ENCODE results near the gene MUC20.

Gene MUC20

DNA sequence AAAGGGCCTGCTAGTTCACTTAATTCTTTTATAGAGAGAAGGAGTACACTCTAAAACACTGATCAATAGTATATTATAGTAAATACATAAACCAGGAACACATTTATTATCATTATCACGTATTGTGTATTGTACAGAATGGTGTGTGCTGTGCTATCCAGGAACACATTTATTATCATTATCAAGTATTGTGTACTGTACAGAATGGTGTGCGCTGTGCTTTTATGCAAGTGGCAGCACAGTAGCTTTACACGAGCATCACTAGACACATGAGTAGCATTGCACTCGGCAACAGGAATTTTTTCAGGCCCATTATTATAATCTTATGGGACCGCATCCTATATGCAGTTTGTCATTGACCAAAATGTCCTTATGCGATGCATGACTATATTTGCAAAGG lies 20.9 kb upstream of the MUC20 start:
- Histone ChIP-seq H4K91ac (ENCODE audit: low read depth, low read length) (no peak overlapping the region), H3K9ac (ENCODE audit: low read length) (no peak overlapping the region), H2AK5ac (ENCODE audit: low read length) (no peak overlapping the region), H3K4ac (ENCODE audit: low read depth, low read length) (no peak overlapping the region), H3K27ac (ENCODE audit: low read depth, low read length) (no peak overlapping the region), H2BK120ac (ENCODE audit: insufficient read depth, low read length, poor library complexity) (no peak overlapping the region), H3K36me3 (ENCODE audit: control insufficient read depth in 1 of 2, insufficient read depth in 2 of 2, low read length in 2 of 2) (peaks cover 6 to 7% of the 10 kb centered on the region in 2 experiments), H3K18ac (ENCODE audit: low read length) (no peak overlapping the region), H4K8ac (ENCODE audit: low read depth, low read length) (no peak overlapping the region), H3K23ac (ENCODE audit: low read length) (no peak overlapping the region), H3K4me1 (ENCODE audit: control insufficient read depth in 1 of 2, insufficient read depth in 2 of 2, low read length in 2 of 2) (peaks cover 9 to 11% of the 10 kb centered on the region in 2 experiments), H2BK12ac (ENCODE audit: low read length) (no peak overlapping the region), H4K12ac (ENCODE audit: low read depth, low read length) (no peak overlapping the region), H2BK5ac (ENCODE audit: low read depth, low read length, poor library complexity) (no peak overlapping the region), H3K9me3 (ENCODE audit: insufficient read depth, low read depth, low read length) (no peaks in the 10 kb centered on the region), H3K4me3 (ENCODE audit: low read depth, low read length) (no peak overlapping the region), H2AFZ (ENCODE audit: insufficient read depth, low read length, poor library complexity) (no peak overlapping the region), H3K79me1 (ENCODE audit: low read length) (no peaks in the 10 kb centered on the region), H3K27me3 (ENCODE audit: insufficient read depth, low read length) (no peaks in the 10 kb centered on the region), H3K4me2 (ENCODE audit: low read length) (no peak overlapping the region), H3K79me2 (ENCODE audit: control insufficient read depth, insufficient read depth, low read length, poor library complexity) (no peaks in the 10 kb centered on the region), H3K14ac (ENCODE audit: low read length) (no peak overlapping the region)
- no peak for DNase-seq
- WGBS (ENCODE audit: extremely low coverage, insufficient coverage, insufficient read length) = no CpG with 5 or more reads among the region's 6 CpGs

DNA sequence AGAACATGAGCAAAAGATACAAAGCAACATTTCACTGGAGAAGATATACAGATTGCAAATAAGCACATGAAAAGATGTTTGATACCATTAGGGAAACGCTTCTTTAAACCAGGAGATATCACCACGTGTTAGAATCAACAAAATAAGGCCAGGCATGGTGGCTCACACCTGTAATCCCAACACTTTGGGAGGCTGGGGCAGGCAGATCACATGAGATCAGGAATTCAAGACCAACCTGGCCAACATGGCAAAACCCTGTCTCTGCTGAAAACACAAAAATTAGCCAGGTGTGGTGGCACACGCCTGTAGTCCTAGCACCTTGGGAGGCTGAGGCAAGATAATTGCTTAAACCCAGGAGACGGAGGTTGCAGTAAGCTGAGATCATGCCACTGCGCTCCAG lies 20.5 kb upstream of the MUC20 start:
- Histone ChIP-seq H3K4me1 (ENCODE audit: control insufficient read depth in 1 of 2, insufficient read depth in 2 of 2, low read length in 2 of 2) (peaks cover 9 to 11% of the 10 kb centered on the region in 2 experiments), H4K8ac (ENCODE audit: low read depth, low read length) (no peak overlapping the region), H2BK120ac (ENCODE audit: insufficient read depth, low read length, poor library complexity) (no peak overlapping the region), H4K12ac (ENCODE audit: low read depth, low read length) (no peak overlapping the region), H3K4me2 (ENCODE audit: low read length) (no peak overlapping the region), H2AK5ac (ENCODE audit: low read length) (no peak overlapping the region), H3K4ac (ENCODE audit: low read depth, low read length) (no peak overlapping the region), H3K27me3 (ENCODE audit: insufficient read depth, low read length) (no peaks in the 10 kb centered on the region), H4K91ac (ENCODE audit: low read depth, low read length) (no peak overlapping the region), H3K9me3 (ENCODE audit: insufficient read depth, low read depth, low read length) (no peaks in the 10 kb centered on the region), H3K27ac (ENCODE audit: low read depth, low read length) (no peak overlapping the region), H3K79me2 (ENCODE audit: control insufficient read depth, insufficient read depth, low read length, poor library complexity) (no peaks in the 10 kb centered on the region), H3K23ac (ENCODE audit: low read length) (no peak overlapping the region), H2BK12ac (ENCODE audit: low read length) (no peak overlapping the region), H3K9ac (ENCODE audit: low read length) (no peak overlapping the region), H2BK5ac (ENCODE audit: low read depth, low read length, poor library complexity) (no peak overlapping the region), H3K36me3 (ENCODE audit: control insufficient read depth in 1 of 2, insufficient read depth in 2 of 2, low read length in 2 of 2) (peaks cover 6 to 7% of the 10 kb centered on the region in 2 experiments), H3K79me1 (ENCODE audit: low read length) (no peaks in the 10 kb centered on the region), H3K4me3 (ENCODE audit: low read depth, low read length) (no peak overlapping the region), H3K14ac (ENCODE audit: low read length) (no peak overlapping the region), H3K18ac (ENCODE audit: low read length) (no peak overlapping the region), H2AFZ (ENCODE audit: insufficient read depth, low read length, poor library complexity) (no peak overlapping the region)
- WGBS (ENCODE audit: extremely low coverage, insufficient coverage, insufficient read length) = no CpG with 5 or more reads among the region's 5 CpGs
- no peak for DNase-seq

DNA sequence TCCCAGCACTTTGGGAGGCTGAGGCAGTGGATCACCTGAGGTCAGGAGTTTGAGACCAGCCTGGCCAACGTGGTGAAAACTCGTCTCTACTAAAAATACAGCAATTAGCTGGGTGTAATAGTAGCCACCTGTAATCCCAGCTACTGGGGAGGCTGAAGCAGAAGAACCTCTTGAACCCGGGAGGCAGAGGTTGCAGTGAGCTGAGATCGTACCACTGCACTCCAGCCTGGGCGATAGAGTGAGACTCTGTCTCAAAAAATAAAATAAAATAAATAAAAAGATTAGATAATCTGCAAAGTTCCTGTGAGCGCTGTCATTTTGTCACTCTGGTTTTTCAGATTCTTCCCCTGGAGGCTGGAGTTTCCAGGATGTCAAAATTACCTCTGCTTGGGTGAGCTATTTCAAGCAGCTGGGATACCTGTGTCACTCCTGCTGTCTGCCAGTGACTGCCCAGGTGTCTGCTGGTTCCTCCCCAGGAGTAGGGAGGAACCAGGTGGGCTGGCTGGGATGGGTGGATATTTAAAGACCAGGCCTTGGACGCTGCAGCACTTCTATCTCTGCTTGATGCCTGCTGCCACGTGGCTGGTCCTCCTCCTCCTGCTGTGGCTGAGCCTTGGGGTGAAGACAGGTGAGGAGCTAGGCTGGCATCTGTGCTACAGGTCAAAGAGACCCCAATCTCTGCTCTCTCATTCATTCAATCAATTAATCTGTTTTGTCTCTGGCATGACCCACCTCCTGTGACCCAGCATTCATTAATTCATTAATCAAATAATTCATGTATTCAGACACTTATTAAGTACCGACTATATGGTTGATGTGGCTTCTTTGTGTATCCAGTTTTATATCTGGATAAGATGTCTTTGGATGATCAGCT lies 19.5 kb upstream of the MUC20 start:
- Histone ChIP-seq H4K8ac (ENCODE audit: low read depth, low read length) (no peak overlapping the region), H2BK120ac (ENCODE audit: insufficient read depth, low read length, poor library complexity) (no peak overlapping the region), H3K9me3 (ENCODE audit: insufficient read depth, low read depth, low read length) (no peaks in the 10 kb centered on the region), H3K27ac (ENCODE audit: low read depth, low read length) (no peak overlapping the region), H3K27me3 (ENCODE audit: insufficient read depth, low read length) (no peaks in the 10 kb centered on the region), H3K36me3 (ENCODE audit: control insufficient read depth in 1 of 2, insufficient read depth in 2 of 2, low read length in 2 of 2) (peaks cover 6% of the 10 kb centered on the region in 2 experiments), H3K4me2 (ENCODE audit: low read length) (no peak overlapping the region), H4K91ac (ENCODE audit: low read depth, low read length) (no peak overlapping the region), H2BK12ac (ENCODE audit: low read length) (no peak overlapping the region), H3K79me1 (ENCODE audit: low read length) (no peaks in the 10 kb centered on the region), H3K18ac (ENCODE audit: low read length) (no peak overlapping the region), H3K9ac (ENCODE audit: low read length) (no peak overlapping the region), H2AK5ac (ENCODE audit: low read length) (no peak overlapping the region), H2AFZ (ENCODE audit: insufficient read depth, low read length, poor library complexity) (no peak overlapping the region), H3K4ac (ENCODE audit: low read depth, low read length) (no peak overlapping the region), H4K12ac (ENCODE audit: low read depth, low read length) (no peak overlapping the region), H3K4me3 (ENCODE audit: low read depth, low read length) (no peak overlapping the region), H3K14ac (ENCODE audit: low read length) (no peak overlapping the region), H2BK5ac (ENCODE audit: low read depth, low read length, poor library complexity) (no peak overlapping the region), H3K4me1 (ENCODE audit: control insufficient read depth in 1 of 2, insufficient read depth in 2 of 2, low read length in 2 of 2) (peaks cover 12 to 14% of the 10 kb centered on the region in 2 experiments), H3K79me2 (ENCODE audit: control insufficient read depth, insufficient read depth, low read length, poor library complexity) (no peaks in the 10 kb centered on the region), H3K23ac (ENCODE audit: low read length) (no peak overlapping the region)
- no CpG with 5 or more reads among the region's 9 CpGs for WGBS (ENCODE audit: extremely low coverage, insufficient coverage, insufficient read length)
- peak; percentile 76 to 90 for DNase-seq

DNA sequence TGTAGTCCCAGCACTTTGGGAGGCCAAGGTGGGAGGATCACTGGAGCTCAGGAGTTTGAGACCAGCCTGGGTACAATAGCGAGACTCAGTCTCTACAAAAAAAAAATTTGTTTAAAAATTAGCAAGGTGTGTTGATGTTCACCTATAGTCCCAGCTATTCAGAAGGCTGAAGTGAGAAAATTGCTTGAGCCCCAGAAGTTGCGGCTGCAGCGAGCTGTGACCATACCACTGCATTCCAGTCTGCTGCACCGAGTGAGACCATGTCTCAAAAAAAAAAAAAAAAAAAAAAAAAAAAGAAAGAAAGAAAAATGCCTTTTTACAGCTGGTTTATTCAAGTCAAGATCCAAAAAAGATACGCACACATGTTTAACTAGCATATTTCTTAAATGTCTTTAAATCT lies 17.0 kb upstream of the MUC20 start:
- no peaks in the 10 kb centered on the region for H3K27me3 ChIP-seq (ENCODE audit: insufficient read depth, low read length)
- no peak overlapping the region for H2BK12ac ChIP-seq (ENCODE audit: low read length)
- no peak overlapping the region for H3K18ac ChIP-seq (ENCODE audit: low read length)
- no peak overlapping the region for H3K4ac ChIP-seq (ENCODE audit: low read depth, low read length)
- WGBS (ENCODE audit: extremely low coverage, insufficient coverage, insufficient read length) = no CpG with 5 or more reads among the region's 5 CpGs
- H4K12ac ChIP-seq (ENCODE audit: low read depth, low read length) = no peak overlapping the region
- no peak overlapping the region for H2AFZ ChIP-seq (ENCODE audit: insufficient read depth, low read length, poor library complexity)
- peaks cover 3 to 4% of the 10 kb centered on the region in 2 experiments for H3K4me1 ChIP-seq (ENCODE audit: control insufficient read depth in 1 of 2, insufficient read depth in 2 of 2, low read length in 2 of 2)
- H2BK120ac ChIP-seq (ENCODE audit: insufficient read depth, low read length, poor library complexity) = no peak overlapping the region
- H3K4me3 ChIP-seq (ENCODE audit: low read depth, low read length) = no peak overlapping the region
- no peak overlapping the region for H3K27ac ChIP-seq (ENCODE audit: low read depth, low read length)
- H3K36me3 ChIP-seq (ENCODE audit: control insufficient read depth in 1 of 2, insufficient read depth in 2 of 2, low read length in 2 of 2) = no peaks in the 10 kb centered on the region
- H3K23ac ChIP-seq (ENCODE audit: low read length) = no peak overlapping the region
- no peak overlapping the region for H3K14ac ChIP-seq (ENCODE audit: low read length)
- no peak overlapping the region for H4K8ac ChIP-seq (ENCODE audit: low read depth, low read length)
- H2AK5ac ChIP-seq (ENCODE audit: low read length) = no peak overlapping the region
- H3K9me3 ChIP-seq (ENCODE audit: insufficient read depth, low read depth, low read length) = peaks cover 3% of the 10 kb centered on the region
- no peak for DNase-seq
- no peak overlapping the region for H2BK5ac ChIP-seq (ENCODE audit: low read depth, low read length, poor library complexity)
- no peaks in the 10 kb centered on the region for H3K79me1 ChIP-seq (ENCODE audit: low read length)
- H4K91ac ChIP-seq (ENCODE audit: low read depth, low read length) = no peak overlapping the region
- H3K9ac ChIP-seq (ENCODE audit: low read length) = no peak overlapping the region
- no peaks in the 10 kb centered on the region for H3K79me2 ChIP-seq (ENCODE audit: control insufficient read depth, insufficient read depth, low read length, poor library complexity)
- H3K4me2 ChIP-seq (ENCODE audit: low read length) = no peak overlapping the region
